SH-SY5Y (cell line): ENCODE data around the gene WAC.

Experiments used
- GATA2 ChIP-seq: IDR thresholded peaks from 2 replicates; pipeline ENCODE4 v1.6.1; 2011; ENCODE audit warnings: mild to moderate bottlenecking, low read depth, low read length
- GATA3 ChIP-seq: IDR thresholded peaks from 2 replicates; pipeline ENCODE4 v1.6.1; 2011; ENCODE audit warnings: low read depth, mild to moderate bottlenecking, low read length, moderate library complexity

GRCh38 chr10:28558923-28559508 lies 26.1 kb downstream of the WAC start:
- no peak for TF ChIP-seq GATA3
- no peak for TF ChIP-seq GATA2
